ENCODE data around the gene KIT. TPM values are rescaled to one million over a fixed set of nuclear protein-coding genes. Genes with fewer than 3 reads are reported as not detected.

Gene KIT
- total and polyA plus RNA-seq, 2 donors (not counting 3 experiments of a cell fraction or from before 2014, with no cell fraction given) = 19.8 to 39.7 TPM

GRCh38 chr4:54723220-54723619 lies 65.5 kb downstream of the KIT start:
- no peak overlapping the region for H3K4me3 ChIP-seq (replicated peaks in 1 of 3; ENCODE audit: insufficient read depth in 1 of 3, low read depth in 1 of 3, low read length in 3 of 3)
- TF ChIP-seq POLR2A (IDR thresholded peaks at IDR 0.05; ENCODE audit: low read depth, low read length) = no peak
- no peak for TF ChIP-seq MYC (IDR thresholded peaks at IDR 0.05; ENCODE audit: low read depth, low read length)
- TF ChIP-seq FOS (IDR thresholded peaks at IDR 0.05; ENCODE audit: borderline replicate concordance, insufficient read depth, low read length) = no peak
- no peak for TF ChIP-seq MAX (IDR thresholded peaks at IDR 0.05; ENCODE audit: insufficient read depth, insufficient read length)
- DNase-seq (ENCODE audit: low read depth, low spot score) = no peak
- peaks cover 0 to 2% of the 10 kb centered on the region in 2 experiments for H3K27me3 ChIP-seq (ENCODE audit: control insufficient read depth in 2 of 2, insufficient read depth in 2 of 2, low read length in 2 of 2)
- no peaks in the 10 kb centered on the region for H4K20me1 ChIP-seq (replicated peaks; ENCODE audit: control insufficient read depth, extremely low read depth, insufficient read depth, low read length)
- CTCF ChIA-PET = interaction anchor here (1.3 kb wide), 1 partner anchor 238 kb away, joined by 3 read pairs; no protein-coding TSS in a partner anchor
- POLR2A ChIA-PET = no interaction called here
- H3K27ac ChIP-seq (ENCODE audit: insufficient read depth, low read depth, low read length) = no peak overlapping the region
- no peaks in the 10 kb centered on the region for H3K36me3 ChIP-seq (ENCODE audit: control insufficient read depth in 2 of 2, extremely low read depth in 1 of 2, insufficient read depth in 2 of 2, low read length in 2 of 2)
- no peak overlapping the region for H3K9ac ChIP-seq (replicated peaks; ENCODE audit: extremely low read depth, insufficient read depth, low read length)
- dilution Hi-C loops (cut with MboI; ENCODE audit: extremely low pct_ligation_motif_present, low sequenced_read_pairs) = no loop called here
- no peak for FAIRE-seq
- H3K4me1 ChIP-seq (ENCODE audit: control insufficient read depth, extremely low read depth, insufficient read depth, low read length) = peaks cover 14% of the 10 kb centered on the region
- no peak overlapping the region for H3K4me2 ChIP-seq (ENCODE audit: insufficient read depth, low read length)
- H3K9me3 ChIP-seq (replicated peaks; ENCODE audit: control insufficient read depth, insufficient read depth, low read length) = no peaks in the 10 kb centered on the region
- H3K79me2 ChIP-seq (ENCODE audit: control insufficient read depth, insufficient read depth, low read length) = no peaks in the 10 kb centered on the region
- BruUV-seq (replicated peaks) = no TSS peak
- intact Hi-C loops (cut with micrococcal nuclease) = no loop called here
- H3K9me1 ChIP-seq (replicated peaks; ENCODE audit: control insufficient read depth, extremely low read depth, insufficient read depth, low read length) = no peaks in the 10 kb centered on the region
- no peak overlapping the region for H2AFZ ChIP-seq (ENCODE audit: low read depth, low read length)

GRCh38 chr4:54723820-54724219 lies 66.1 kb downstream of the KIT start:
- Histone ChIP-seq H2AFZ (ENCODE audit: low read depth, low read length) (no peak overlapping the region), H3K9me1 (replicated peaks; ENCODE audit: control insufficient read depth, extremely low read depth, insufficient read depth, low read length) (no peaks in the 10 kb centered on the region), H3K9ac (replicated peaks; ENCODE audit: extremely low read depth, insufficient read depth, low read length) (no peak overlapping the region), H3K36me3 (ENCODE audit: control insufficient read depth in 2 of 2, extremely low read depth in 1 of 2, insufficient read depth in 2 of 2, low read length in 2 of 2) (no peaks in the 10 kb centered on the region), H3K4me2 (ENCODE audit: insufficient read depth, low read length) (no peak overlapping the region), H3K27ac (ENCODE audit: insufficient read depth, low read depth, low read length) (no peak overlapping the region), H4K20me1 (replicated peaks; ENCODE audit: control insufficient read depth, extremely low read depth, insufficient read depth, low read length) (no peaks in the 10 kb centered on the region), H3K79me2 (ENCODE audit: control insufficient read depth, insufficient read depth, low read length) (no peaks in the 10 kb centered on the region), H3K27me3 (ENCODE audit: control insufficient read depth in 2 of 2, insufficient read depth in 2 of 2, low read length in 2 of 2) (peaks cover 0 to 2% of the 10 kb centered on the region in 2 experiments), H3K4me3 (replicated peaks in 1 of 3; ENCODE audit: insufficient read depth in 1 of 3, low read depth in 1 of 3, low read length in 3 of 3) (no peak overlapping the region), H3K9me3 (replicated peaks; ENCODE audit: control insufficient read depth, insufficient read depth, low read length) (no peaks in the 10 kb centered on the region), H3K4me1 (ENCODE audit: control insufficient read depth, extremely low read depth, insufficient read depth, low read length) (peaks cover 14% of the 10 kb centered on the region)
- dilution Hi-C loops (cut with MboI; ENCODE audit: extremely low pct_ligation_motif_present, low sequenced_read_pairs) = no loop called here
- ChIA-PET POLR2A (no interaction called here), CTCF (no interaction called here)
- no peak for TF ChIP-seq POLR2A (IDR thresholded peaks at IDR 0.05; ENCODE audit: low read depth, low read length)
- DNase-seq (ENCODE audit: low read depth, low spot score) = no peak
- intact Hi-C loops (cut with micrococcal nuclease) = no loop called here
- FAIRE-seq = no peak
- no TSS peak for BruUV-seq (replicated peaks)
